ENCODE measurements around the gene KLHL3. TPM values are rescaled to one million over a fixed set of nuclear protein-coding genes. Genes with fewer than 3 reads are reported as not detected.

Gene KLHL3
- polyA plus RNA-seq, 1 of the 3 experiments (the other 2 are of a cell fraction) = 3.8 TPM

DNA sequence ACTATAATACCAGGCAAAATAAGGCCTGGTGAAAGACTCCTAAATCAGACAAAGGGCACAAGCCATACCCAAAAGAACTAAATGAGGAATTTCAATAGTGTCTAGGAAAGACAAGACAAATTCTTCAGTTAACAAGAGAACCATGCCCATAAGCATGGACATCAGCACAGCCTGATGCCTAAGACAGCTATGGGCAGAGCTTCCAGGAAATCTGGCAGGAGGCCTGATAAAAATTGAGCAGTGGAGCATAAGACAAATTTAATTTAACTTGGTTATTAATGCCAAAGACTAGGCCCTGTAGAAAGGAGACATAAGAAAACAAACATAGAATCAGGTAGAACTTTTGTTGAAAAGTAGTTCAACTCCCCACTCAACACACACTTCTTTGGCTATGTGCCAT is 17.3 kb downstream of the KLHL3 start:
- Histone ChIP-seq H3K9ac (no peak overlapping the region), H3K4me1 (ENCODE audit: control insufficient read depth in 1 of 2, insufficient read depth in 2 of 2, low read depth in 1 of 2, low read length in 1 of 2) (no peaks in the 10 kb centered on the region), H3K27ac (ENCODE audit: low read depth in 2 of 2, low read length in 1 of 2) (no peak overlapping the region), H3K36me3 (replicated peaks in 1 of 2; ENCODE audit: control insufficient read depth in 1 of 2, insufficient read depth in 2 of 2, low read length in 1 of 2) (no peaks in the 10 kb centered on the region), H3K9me3 (no peaks in the 10 kb centered on the region), H3K27me3 (ENCODE audit: insufficient read depth) (no peaks in the 10 kb centered on the region), H2AFZ (ENCODE audit: low read depth) (no peak overlapping the region), H3K79me2 (ENCODE audit: insufficient read depth) (no peaks in the 10 kb centered on the region), H3K4me2 (no peak overlapping the region), H3K9me2 (no peaks in the 10 kb centered on the region), H3F3A (replicated peaks; ENCODE audit: insufficient read depth) (no peaks in the 10 kb centered on the region), H3K4me3 (ENCODE audit: low read depth in 2 of 2, low read length in 1 of 2) (no peak overlapping the region), H4K20me1 (ENCODE audit: insufficient read depth) (no peaks in the 10 kb centered on the region)
- no peak for DNase-seq
- TF ChIP-seq FOXJ3 (CRISPR knock-in tag; IDR thresholded peaks at IDR 0.05) (no peak), JUND (IDR thresholded peaks at IDR 0.05) (no peak), REST (IDR thresholded peaks at IDR 0.05; ENCODE audit: low read depth, low read length) (no peak), TEAD4 (IDR thresholded peaks at IDR 0.05; ENCODE audit: borderline replicate concordance, insufficient read depth) (no peak), YY1 (IDR thresholded peaks at IDR 0.05; ENCODE audit: low read depth) (no peak), EP300 (IDR thresholded peaks at IDR 0.05; ENCODE audit: borderline replicate concordance in 1 of 2, low read depth in 1 of 2, low read length in 1 of 2) (no peak), SMC3 (IDR thresholded peaks at IDR 0.05; ENCODE audit: low read depth, low read length) (no peak), RAD21 (IDR thresholded peaks at IDR 0.05; ENCODE audit: low read length) (no peak), FOSL2 (IDR thresholded peaks at IDR 0.05; ENCODE audit: borderline replicate concordance, low read depth) (no peak), GABPA (IDR thresholded peaks at IDR 0.05; ENCODE audit: low read depth) (no peak), RFX5 (IDR thresholded peaks at IDR 0.05; ENCODE audit: low read length) (no peak), MAX (IDR thresholded peaks at IDR 0.05; ENCODE audit: low read depth) (no peak), PBX3 (IDR thresholded peaks at IDR 0.05) (no peak), NRF1 (IDR thresholded peaks at IDR 0.05; ENCODE audit: low read depth, low read length) (no peak), TAF1 (IDR thresholded peaks at IDR 0.05; ENCODE audit: borderline replicate concordance, low read depth, low read length) (no peak), NFIC (IDR thresholded peaks at IDR 0.05; ENCODE audit: borderline replicate concordance) (no peak)
- TF ChIP-seq, protein P1, sequence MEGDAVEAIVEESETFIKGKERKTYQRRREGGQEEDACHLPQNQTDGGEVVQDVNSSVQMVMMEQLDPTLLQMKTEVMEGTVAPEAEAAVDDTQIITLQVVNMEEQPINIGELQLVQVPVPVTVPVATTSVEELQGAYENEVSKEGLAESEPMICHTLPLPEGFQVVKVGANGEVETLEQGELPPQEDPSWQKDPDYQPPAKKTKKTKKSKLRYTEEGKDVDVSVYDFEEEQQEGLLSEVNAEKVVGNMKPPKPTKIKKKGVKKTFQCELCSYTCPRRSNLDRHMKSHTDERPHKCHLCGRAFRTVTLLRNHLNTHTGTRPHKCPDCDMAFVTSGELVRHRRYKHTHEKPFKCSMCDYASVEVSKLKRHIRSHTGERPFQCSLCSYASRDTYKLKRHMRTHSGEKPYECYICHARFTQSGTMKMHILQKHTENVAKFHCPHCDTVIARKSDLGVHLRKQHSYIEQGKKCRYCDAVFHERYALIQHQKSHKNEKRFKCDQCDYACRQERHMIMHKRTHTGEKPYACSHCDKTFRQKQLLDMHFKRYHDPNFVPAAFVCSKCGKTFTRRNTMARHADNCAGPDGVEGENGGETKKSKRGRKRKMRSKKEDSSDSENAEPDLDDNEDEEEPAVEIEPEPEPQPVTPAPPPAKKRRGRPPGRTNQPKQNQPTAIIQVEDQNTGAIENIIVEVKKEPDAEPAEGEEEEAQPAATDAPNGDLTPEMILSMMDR (IDR thresholded peaks at IDR 0.05) = no peak
- TF ChIP-seq, protein P2, sequence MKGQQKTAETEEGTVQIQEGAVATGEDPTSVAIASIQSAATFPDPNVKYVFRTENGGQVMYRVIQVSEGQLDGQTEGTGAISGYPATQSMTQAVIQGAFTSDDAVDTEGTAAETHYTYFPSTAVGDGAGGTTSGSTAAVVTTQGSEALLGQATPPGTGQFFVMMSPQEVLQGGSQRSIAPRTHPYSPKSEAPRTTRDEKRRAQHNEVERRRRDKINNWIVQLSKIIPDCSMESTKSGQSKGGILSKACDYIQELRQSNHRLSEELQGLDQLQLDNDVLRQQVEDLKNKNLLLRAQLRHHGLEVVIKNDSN (IDR thresholded peaks at IDR 0.05; ENCODE audit: borderline replicate concordance, low read depth) = no peak
- TF ChIP-seq, protein P3, sequence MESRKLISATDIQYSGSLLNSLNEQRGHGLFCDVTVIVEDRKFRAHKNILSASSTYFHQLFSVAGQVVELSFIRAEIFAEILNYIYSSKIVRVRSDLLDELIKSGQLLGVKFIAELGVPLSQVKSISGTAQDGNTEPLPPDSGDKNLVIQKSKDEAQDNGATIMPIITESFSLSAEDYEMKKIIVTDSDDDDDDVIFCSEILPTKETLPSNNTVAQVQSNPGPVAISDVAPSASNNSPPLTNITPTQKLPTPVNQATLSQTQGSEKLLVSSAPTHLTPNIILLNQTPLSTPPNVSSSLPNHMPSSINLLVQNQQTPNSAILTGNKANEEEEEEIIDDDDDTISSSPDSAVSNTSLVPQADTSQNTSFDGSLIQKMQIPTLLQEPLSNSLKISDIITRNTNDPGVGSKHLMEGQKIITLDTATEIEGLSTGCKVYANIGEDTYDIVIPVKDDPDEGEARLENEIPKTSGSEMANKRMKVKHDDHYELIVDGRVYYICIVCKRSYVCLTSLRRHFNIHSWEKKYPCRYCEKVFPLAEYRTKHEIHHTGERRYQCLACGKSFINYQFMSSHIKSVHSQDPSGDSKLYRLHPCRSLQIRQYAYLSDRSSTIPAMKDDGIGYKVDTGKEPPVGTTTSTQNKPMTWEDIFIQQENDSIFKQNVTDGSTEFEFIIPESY (IDR thresholded peaks at IDR 0.05; ENCODE audit: borderline replicate concordance, low read depth) = no peak
- POLR2A ChIA-PET = no interaction called here
- CTCF ChIA-PET = interaction anchor here (0.7 to 1.8 kb wide), 7 partner anchors 8 to 89 kb away, joined by 3 to 8 read pairs (median 3); no protein-coding TSS in a partner anchor
